ENCODE results near the gene HSBP1.

HSBP1 gene

GRCh38 chr16:83838151-83838550 is 30.4 kb downstream of the HSBP1 start:
- no peak for DNase-seq (ENCODE audit: low read depth in 2 of 3, low spot score in 1 of 3)

GRCh38 chr16:83839561-83839960 is 31.8 kb downstream of the HSBP1 start:
- DNase-seq (ENCODE audit: low read depth in 2 of 3, low spot score in 1 of 3), result no peak

DNA sequence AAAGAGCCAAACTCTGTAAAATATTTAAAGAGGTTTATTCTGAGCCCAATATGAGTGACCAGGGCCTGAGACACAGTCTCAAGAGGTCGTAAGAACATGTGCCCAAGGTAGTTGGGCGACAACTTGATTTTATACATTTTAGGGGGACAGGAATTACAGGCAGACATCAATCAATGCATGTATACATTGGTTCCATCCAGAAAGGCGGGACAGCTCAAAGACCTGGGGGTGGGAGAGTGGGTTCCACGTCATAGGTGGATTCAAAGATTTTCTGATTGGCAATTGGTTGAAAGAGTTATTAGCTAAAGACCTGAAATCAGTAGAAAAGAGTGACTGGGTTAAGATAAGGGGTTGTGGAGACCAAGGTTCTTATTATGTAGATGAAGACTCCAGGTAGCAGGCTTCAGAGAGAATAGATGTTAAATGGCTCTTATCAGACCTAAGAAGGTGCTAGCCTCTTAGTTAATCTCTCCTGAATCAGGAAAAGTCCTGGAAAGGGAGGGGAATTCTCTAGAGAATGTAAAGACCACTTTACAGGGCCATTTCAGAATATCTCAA is 32.4 kb downstream of the HSBP1 start:
- no peak for DNase-seq (ENCODE audit: low read depth in 2 of 3, low spot score in 1 of 3)

- DNase-seq (ENCODE audit: low read depth in 2 of 3, low spot score in 1 of 3), result no peak
These were observed 34.5 kb downstream of the HSBP1 start for GRCh38 chr16:83842291-83842690.

- DNase-seq (ENCODE audit: low read depth in 2 of 3, low spot score in 1 of 3), result no peak
These were observed 35.2 kb downstream of the HSBP1 start for GRCh38 chr16:83842756-83843507.

DNA sequence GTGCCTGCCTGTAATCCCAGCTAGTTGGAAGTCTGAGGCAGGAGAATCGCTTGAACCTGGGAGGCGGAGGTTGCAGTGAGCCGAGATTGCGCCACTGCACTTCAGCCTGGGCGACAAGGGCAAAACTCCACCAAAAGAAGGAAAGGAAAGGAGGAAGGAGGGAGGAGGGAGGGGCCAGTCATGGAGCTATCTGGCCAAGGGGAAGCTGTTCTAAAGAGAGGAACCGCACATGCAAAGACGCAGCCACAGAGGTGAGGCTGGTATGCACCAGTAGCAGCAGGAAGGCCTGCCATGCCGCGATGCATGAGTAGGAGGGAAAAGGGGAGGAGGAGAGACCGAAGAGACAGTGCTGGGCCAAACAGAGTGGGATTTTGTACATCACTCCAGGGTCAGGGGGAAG is 35.9 kb downstream of the HSBP1 start:
- no peak for DNase-seq (ENCODE audit: low read depth in 2 of 3, low spot score in 1 of 3)

DNA sequence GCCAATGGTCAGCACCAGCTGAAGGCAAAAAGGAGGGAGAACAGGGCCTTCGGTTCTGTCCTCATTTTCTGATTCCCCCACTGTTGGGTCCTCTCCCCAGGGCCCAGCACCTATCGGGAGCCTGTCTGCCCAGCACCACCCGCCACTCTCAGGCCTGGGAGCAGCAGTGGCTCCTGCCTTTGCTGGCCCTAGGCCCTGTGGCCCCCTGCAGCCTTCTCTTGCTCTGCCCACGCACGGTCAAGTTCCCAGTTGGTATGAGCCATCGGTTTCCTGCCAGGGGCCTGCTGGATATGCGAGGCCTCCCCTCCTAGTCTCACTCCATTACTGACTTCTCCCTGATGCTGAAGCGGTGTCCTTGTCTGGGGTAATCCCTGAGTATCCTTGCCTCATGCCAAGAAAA is 37.5 kb downstream of the HSBP1 start:
- DNase-seq (ENCODE audit: low read depth in 2 of 3, low spot score in 1 of 3), result no peak

- DNase-seq (ENCODE audit: low read depth in 2 of 3, low spot score in 1 of 3), result no peak
These were observed 39.8 kb downstream of the HSBP1 start for GRCh38 chr16:83847371-83848225.

- DNase-seq (ENCODE audit: low read depth in 2 of 3, low spot score in 1 of 3), result no peak
These were observed 41.6 kb downstream of the HSBP1 start for GRCh38 chr16:83849421-83849820.

- DNase-seq (ENCODE audit: low read depth in 2 of 3, low spot score in 1 of 3), result no peak
These were observed 43.2 kb downstream of the HSBP1 start for GRCh38 chr16:83850947-83851346.

DNA sequence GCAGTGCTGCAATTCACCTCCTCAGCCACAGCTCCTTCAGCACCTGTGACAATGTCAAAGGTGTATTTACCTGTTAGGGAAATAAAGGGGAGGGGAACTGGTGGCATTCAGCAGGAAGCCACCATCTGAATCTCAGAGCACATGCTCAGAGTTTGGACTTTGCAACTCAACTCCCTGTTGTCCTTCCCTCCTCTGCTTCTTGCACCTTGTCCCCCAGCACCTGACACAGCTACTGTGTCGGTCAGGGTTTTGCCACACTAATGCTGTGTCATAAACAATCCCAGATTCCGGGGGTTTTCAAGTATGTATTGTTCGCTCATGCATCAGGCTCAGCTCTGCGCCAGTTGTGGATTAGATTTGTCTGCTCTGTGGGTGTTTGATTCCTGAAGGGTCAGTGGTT is 43.7 kb downstream of the HSBP1 start:
- DNase-seq (ENCODE audit: low read depth in 2 of 3, low spot score in 1 of 3), result no peak

DNA sequence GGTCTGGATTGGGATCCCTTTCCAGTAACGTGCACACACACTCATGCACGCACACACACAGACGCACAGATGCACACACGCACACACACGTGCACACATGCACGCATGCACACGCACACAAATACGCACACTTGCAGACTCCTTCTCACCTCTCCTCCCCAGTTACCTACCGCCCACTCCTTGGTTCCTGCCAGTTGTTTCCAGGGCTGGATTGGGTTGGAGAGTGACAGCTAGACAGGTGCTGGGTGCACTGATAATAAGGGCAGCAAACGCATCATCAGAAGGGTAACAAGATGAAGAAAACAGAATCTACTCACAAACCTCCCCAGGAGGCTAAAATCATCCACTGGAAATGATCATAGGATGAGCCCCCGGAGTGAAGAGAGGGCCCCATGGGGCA is 45.0 kb downstream of the HSBP1 start:
- DNase-seq (ENCODE audit: low read depth in 2 of 3, low spot score in 1 of 3), result no peak

GRCh38 chr16:83853834-83854233 is 46.1 kb downstream of the HSBP1 start:
- no peak for DNase-seq (ENCODE audit: low read depth in 2 of 3, low spot score in 1 of 3)

DNA sequence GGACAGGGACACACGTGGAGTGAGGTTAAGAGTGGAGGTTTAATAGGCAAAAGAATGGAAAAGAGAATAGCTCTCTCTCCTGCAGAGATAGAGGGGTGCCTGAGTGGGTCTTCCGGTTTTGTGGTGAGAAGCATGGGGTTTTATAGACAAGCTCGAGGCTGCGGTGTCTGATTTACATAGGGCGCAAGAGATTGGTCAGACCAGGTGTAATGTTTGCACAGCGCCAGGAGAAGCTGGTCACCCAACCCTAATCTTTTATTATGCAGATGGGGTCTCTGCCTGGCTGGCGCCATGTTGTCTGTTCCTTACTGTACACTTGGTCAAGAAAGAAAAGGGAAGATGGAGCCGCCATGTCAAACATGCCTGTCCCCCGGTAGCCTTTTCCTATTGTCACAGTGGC is 46.6 kb downstream of the HSBP1 start:
- DNase-seq (ENCODE audit: low read depth in 2 of 3, low spot score in 1 of 3), result no peak

DNA sequence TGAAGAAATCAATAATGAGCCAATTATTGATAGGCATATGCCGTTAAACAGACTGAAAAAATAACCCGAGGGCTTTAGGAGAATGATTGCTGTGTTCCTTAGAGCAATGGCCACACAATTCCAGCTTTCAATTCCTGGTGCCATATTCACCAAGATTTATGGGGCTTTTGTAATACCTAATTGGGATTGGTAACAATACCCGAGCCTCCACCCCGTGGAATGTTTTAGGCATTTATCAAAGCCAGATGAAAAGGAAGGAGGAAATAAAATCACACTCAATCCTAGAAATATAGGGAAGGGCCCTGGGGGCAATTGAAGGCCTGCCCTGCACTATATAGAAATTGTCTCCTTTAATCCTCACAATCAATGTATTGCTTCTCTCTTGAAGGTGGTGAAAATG is 49.0 kb downstream of the HSBP1 start:
- DNase-seq (ENCODE audit: low read depth in 2 of 3, low spot score in 1 of 3), result no peak

GRCh38 chr16:83859265-83859664 is 51.5 kb downstream of the HSBP1 start:
- DNase-seq (ENCODE audit: low read depth in 2 of 3, low spot score in 1 of 3), result no peak

DNA sequence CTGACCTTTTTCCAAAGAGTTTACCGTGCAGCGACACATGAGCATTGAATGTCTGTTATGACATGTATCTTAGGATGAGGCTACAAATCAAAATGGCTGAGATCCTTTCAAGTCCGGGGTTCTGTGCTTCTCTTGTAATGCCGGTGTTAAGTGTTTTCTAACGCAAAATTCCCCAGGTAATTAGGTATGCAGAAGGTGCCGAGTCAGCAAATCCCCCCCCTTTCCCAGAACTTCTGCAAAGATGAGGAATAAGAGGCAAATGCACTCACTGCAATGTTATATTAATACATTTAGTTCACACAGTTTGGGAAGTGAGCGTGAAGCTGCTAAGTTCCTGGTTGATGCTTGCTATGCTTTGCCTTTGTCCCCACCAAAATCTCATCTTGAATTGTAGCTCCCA is 54.9 kb downstream of the HSBP1 start:
- no peak for DNase-seq (ENCODE audit: low read depth in 2 of 3, low spot score in 1 of 3)

DNA sequence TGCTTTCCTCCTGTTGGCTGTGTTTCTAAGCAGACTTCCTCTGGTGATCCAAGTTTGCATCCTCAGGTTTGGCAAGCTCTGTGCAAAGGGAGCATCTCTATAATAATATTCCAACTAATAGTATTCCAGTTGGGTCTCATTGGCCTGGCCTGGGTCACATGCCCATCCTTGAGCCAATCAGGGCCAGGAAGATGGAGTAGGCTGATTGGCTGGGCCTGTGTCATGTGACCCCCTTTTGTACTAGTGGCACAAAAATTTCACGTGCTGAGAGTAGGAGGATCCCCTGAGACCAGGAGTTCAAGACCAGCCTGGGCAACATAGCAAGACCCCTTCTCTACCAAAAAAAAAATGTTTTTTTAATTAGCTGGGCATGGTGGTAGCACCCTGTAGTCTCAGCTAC is 55.9 kb downstream of the HSBP1 start:
- no peak for DNase-seq (ENCODE audit: low read depth in 2 of 3, low spot score in 1 of 3)

Data from stimulated activated CD4-positive, alpha-beta T cell treated with anti-CD3 and anti-CD28 coated beads, Interleukin-12 subunit alpha, Interleukin-12 subunit beta, amount 100 ng/mL, for 48 hours (primary cell).